ENCODE measurements around the gene KCTD6. TPM values are rescaled to one million over a fixed set of nuclear protein-coding genes. Genes with fewer than 3 reads are reported as not detected.

Gene KCTD6
- total RNA-seq, 4 donors from 2014 or later = 8.0 to 19.2 (median 12.7) TPM

GRCh38 chr3:58544541-58544940 is 52.6 kb downstream of the KCTD6 start:
- 76% methylated on average over 3 of the region's 3 CpGs for whole genome bisulfite sequencing

GRCh38 chr3:58551636-58552180 is 59.8 kb downstream of the KCTD6 start:
- H3K4me1 ChIP-seq = peaks cover 1% of the 10 kb centered on the region
- no peaks in the 10 kb centered on the region for H3K36me3 ChIP-seq
- peaks cover 3% of the 10 kb centered on the region for H3K9me3 ChIP-seq
- no peak overlapping the region for H3K27ac ChIP-seq
- H3K4me3 ChIP-seq = no peak overlapping the region
- TF ChIP-seq EP300 (IDR thresholded peaks at IDR 0.05) = no peak
- no peak for TF ChIP-seq POLR2A (IDR thresholded peaks at IDR 0.05)
- TF ChIP-seq POLR2AphosphoS5 (IDR thresholded peaks at IDR 0.05) = no peak
- no peak for TF ChIP-seq CTCF (IDR thresholded peaks at IDR 0.05)
- DNase-seq (ENCODE audit: low spot score in 2 of 2) = no peak
- H3K27me3 ChIP-seq = no peaks in the 10 kb centered on the region
- 87% methylated on average over 4 of the region's 4 CpGs for WGBS

More at GRCh38 chr3:58544541-58544940, 52.6 kb downstream of the KCTD6 start:
- Histone ChIP-seq H3K4me1 (no peaks in the 10 kb centered on the region), H3K4me3 (no peak overlapping the region), H3K9me3 (no peaks in the 10 kb centered on the region), H3K36me3 (no peaks in the 10 kb centered on the region), H3K27me3 (no peaks in the 10 kb centered on the region), H3K27ac (no peak overlapping the region)
- no peak for TF ChIP-seq POLR2A (IDR thresholded peaks at IDR 0.05)
- TF ChIP-seq EP300 (IDR thresholded peaks at IDR 0.05) = no peak
- TF ChIP-seq POLR2AphosphoS5 (IDR thresholded peaks at IDR 0.05) = no peak
- no peak for TF ChIP-seq CTCF (IDR thresholded peaks at IDR 0.05)
- no peak for DNase-seq (ENCODE audit: low spot score in 2 of 2)

Other genes with a start within 250 kb of the KCTD6 start
- gene RPP14, start 185.9 kb upstream of the KCTD6 start, total RNA-seq = 1 to 10 TPM; 5.0 to 9.9 (median 8.0) TPM
- gene HTD2, start 185.6 kb upstream of the KCTD6 start, total RNA-seq = 10 to 100 TPM; 10.9 to 14.4 (median 12.8) TPM
- gene PXK, start 159.2 kb upstream of the KCTD6 start, total RNA-seq = 10 to 100 TPM; 16.0 to 36.9 (median 21.8) TPM
- gene PDHB, start 58.3 kb upstream of the KCTD6 start, total RNA-seq = 10 to 100 TPM; 49.9 to 89.8 (median 78.0) TPM
- 10 to 100 TPM in 1 of 4 donors, 1 to 10 TPM in 3; 5.7 to 12.2 (median 8.5) TPM for gene ACOX2, start 45.1 kb downstream of the KCTD6 start, total RNA-seq
- 10 to 100 TPM; 18.1 to 33.4 (median 24.6) TPM for gene FAM107A, start 85.3 kb downstream of the KCTD6 start, total RNA-seq
- gene FAM3D, start 174.7 kb downstream of the KCTD6 start, total RNA-seq = 1 to 10 TPM in 3 of 4 donors, not detected in 1; 1.2 to 4.0 (median 1.4) TPM

Measured in suprapubic skin (tissue), 4 donors.